ENCODE results near the gene ATP6V1G1. TPM values are rescaled to one million over a fixed set of nuclear protein-coding genes. Genes with fewer than 3 reads are reported as not detected.
"Not testable (repeated sequence)": the region's sequence is repeated elsewhere in the genome, so short reads cannot be mapped to it uniquely, and the experiment has no call there.

ATP6V1G1 gene
- total and polyA plus RNA-seq, 2 donors (not counting 1 experiment from before 2014, with no cell fraction given), result 92.7 to 102 TPM

DNA sequence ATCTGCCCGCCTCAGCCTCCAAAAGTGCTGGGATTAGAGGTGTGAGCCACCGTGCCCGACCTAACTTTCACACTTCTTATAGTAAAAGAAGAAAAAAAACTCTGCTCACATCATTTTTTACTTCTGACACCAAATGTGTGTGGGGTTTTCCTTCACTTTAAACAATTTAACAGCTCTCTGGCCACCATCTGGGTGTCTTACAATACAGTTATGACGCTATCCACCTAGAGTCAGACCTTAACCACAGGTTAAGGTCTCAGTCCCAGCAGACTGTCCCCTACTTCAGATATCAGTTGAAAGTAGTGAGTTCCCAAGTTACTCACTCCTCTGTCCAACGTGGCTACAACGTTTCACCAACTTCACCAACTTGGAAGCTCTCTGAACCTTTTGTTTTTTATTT lies 15.4 kb upstream of the ATP6V1G1 start:
- no peak overlapping the region for H3K4me2 ChIP-seq (ENCODE audit: extremely low read depth, insufficient read depth, low read length)
- no peak overlapping the region for H3K9ac ChIP-seq (ENCODE audit: insufficient read depth, low read length)
- no peaks in the 10 kb centered on the region for H3K27me3 ChIP-seq (ENCODE audit: control insufficient read depth, insufficient read depth, low read length)
- no peaks in the 10 kb centered on the region for H4K20me1 ChIP-seq (ENCODE audit: control insufficient read depth, extremely low read depth, insufficient read depth, low read length)
- no peaks in the 10 kb centered on the region for H3K36me3 ChIP-seq (ENCODE audit: control insufficient read depth, insufficient read depth, low read length)
- H3K4me1 ChIP-seq (ENCODE audit: control insufficient read depth, extremely low read depth, insufficient read depth, low read length), result no peaks in the 10 kb centered on the region
- H3K4me3 ChIP-seq (replicated peaks in 1 of 4; ENCODE audit: control extremely low read depth in 1 of 4, insufficient read depth in 1 of 4, low read depth in 3 of 4, low read length in 4 of 4), result no peak overlapping the region
- no peak for TF ChIP-seq EZH2 (IDR thresholded peaks at IDR 0.05; ENCODE audit: low read length, missing control alignments)
- TF ChIP-seq, protein P1, sequence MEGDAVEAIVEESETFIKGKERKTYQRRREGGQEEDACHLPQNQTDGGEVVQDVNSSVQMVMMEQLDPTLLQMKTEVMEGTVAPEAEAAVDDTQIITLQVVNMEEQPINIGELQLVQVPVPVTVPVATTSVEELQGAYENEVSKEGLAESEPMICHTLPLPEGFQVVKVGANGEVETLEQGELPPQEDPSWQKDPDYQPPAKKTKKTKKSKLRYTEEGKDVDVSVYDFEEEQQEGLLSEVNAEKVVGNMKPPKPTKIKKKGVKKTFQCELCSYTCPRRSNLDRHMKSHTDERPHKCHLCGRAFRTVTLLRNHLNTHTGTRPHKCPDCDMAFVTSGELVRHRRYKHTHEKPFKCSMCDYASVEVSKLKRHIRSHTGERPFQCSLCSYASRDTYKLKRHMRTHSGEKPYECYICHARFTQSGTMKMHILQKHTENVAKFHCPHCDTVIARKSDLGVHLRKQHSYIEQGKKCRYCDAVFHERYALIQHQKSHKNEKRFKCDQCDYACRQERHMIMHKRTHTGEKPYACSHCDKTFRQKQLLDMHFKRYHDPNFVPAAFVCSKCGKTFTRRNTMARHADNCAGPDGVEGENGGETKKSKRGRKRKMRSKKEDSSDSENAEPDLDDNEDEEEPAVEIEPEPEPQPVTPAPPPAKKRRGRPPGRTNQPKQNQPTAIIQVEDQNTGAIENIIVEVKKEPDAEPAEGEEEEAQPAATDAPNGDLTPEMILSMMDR (conservative IDR thresholded peaks at IDR 0.05 in 1 of 2, IDR thresholded peaks at IDR 0.05 in 1 of 2; ENCODE audit: low read depth in 1 of 2, low read length in 2 of 2), result no peak
- no peaks in the 10 kb centered on the region for H3K9me3 ChIP-seq (ENCODE audit: control insufficient read depth, insufficient read depth, low read depth, low read length)
- H3K79me2 ChIP-seq (ENCODE audit: control insufficient read depth, insufficient read depth, low read length), result no peaks in the 10 kb centered on the region
- no peak overlapping the region for H2AFZ ChIP-seq (ENCODE audit: low read length)
- H3K27ac ChIP-seq (ENCODE audit: insufficient read depth, low read length), result no peak overlapping the region
- no peak for DNase-seq (ENCODE audit: low read depth in 2 of 2)

DNA sequence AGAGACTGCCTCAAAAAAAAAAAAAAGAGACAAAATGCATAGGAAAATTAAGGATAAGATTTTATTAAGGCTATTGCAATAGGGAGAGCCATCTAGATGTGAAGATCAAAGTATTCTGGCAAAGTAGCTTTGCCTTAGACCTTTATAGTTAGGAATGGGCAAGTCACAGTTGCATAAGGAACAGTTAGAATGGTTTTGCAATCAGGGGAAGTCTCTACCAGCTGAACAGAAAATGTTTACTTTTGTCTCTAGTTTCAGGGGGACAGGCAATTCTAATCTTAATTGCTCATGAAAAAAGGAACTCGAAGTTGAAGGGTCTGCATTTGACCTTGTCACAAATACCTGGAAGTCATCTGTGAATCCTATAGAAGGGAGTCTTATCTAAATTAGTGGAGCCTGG lies 13.1 kb upstream of the ATP6V1G1 start:
- Histone ChIP-seq H3K79me2 (ENCODE audit: control insufficient read depth, insufficient read depth, low read length) (no peaks in the 10 kb centered on the region), H2AFZ (ENCODE audit: low read length) (no peak overlapping the region), H3K27me3 (ENCODE audit: control insufficient read depth, insufficient read depth, low read length) (no peaks in the 10 kb centered on the region), H3K4me1 (ENCODE audit: control insufficient read depth, extremely low read depth, insufficient read depth, low read length) (no peaks in the 10 kb centered on the region), H3K27ac (ENCODE audit: insufficient read depth, low read length) (no peak overlapping the region), H3K4me3 (replicated peaks in 1 of 4; ENCODE audit: control extremely low read depth in 1 of 4, insufficient read depth in 1 of 4, low read depth in 3 of 4, low read length in 4 of 4) (no peak overlapping the region), H3K9me3 (ENCODE audit: control insufficient read depth, insufficient read depth, low read depth, low read length) (no peaks in the 10 kb centered on the region), H3K4me2 (ENCODE audit: extremely low read depth, insufficient read depth, low read length) (no peak overlapping the region), H4K20me1 (ENCODE audit: control insufficient read depth, extremely low read depth, insufficient read depth, low read length) (no peaks in the 10 kb centered on the region), H3K36me3 (ENCODE audit: control insufficient read depth, insufficient read depth, low read length) (no peaks in the 10 kb centered on the region), H3K9ac (ENCODE audit: insufficient read depth, low read length) (no peak overlapping the region)
- TF ChIP-seq, protein P1 (conservative IDR thresholded peaks at IDR 0.05 in 1 of 2, IDR thresholded peaks at IDR 0.05 in 1 of 2; ENCODE audit: low read depth in 1 of 2, low read length in 2 of 2), result no peak
- no peak for TF ChIP-seq EZH2 (IDR thresholded peaks at IDR 0.05; ENCODE audit: low read length, missing control alignments)
- no peak for DNase-seq (ENCODE audit: low read depth in 2 of 2)

DNA sequence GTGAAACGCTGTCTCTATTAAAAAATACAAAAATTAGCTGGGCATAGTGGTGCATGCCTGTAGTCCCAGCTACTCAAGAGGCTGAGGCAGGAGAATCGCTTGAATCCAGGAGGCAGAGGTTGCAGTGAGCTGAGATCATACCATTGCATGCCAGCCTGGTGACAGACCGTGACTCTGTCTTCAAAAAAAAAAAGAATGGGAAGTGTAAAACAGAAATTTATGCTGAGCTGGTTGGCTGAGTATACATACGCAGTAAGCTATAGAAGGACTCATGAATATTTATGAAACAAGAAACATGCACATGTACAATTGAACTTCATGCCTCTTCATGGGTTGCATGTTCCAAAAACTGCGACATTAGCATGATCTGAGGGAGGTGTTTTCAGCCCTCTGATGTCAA lies 10.8 kb upstream of the ATP6V1G1 start:
- H3K36me3 ChIP-seq (ENCODE audit: control insufficient read depth, insufficient read depth, low read length); H3K27me3 ChIP-seq (ENCODE audit: control insufficient read depth, insufficient read depth, low read length); H4K20me1 ChIP-seq (ENCODE audit: control insufficient read depth, extremely low read depth, insufficient read depth, low read length); H3K4me3 ChIP-seq (replicated peaks in 1 of 4; ENCODE audit: control extremely low read depth in 1 of 4, insufficient read depth in 1 of 4, low read depth in 3 of 4, low read length in 4 of 4); H3K4me2 ChIP-seq (ENCODE audit: extremely low read depth, insufficient read depth, low read length); DNase-seq (ENCODE audit: low read depth in 2 of 2); H3K9me3 ChIP-seq (ENCODE audit: control insufficient read depth, insufficient read depth, low read depth, low read length); H2AFZ ChIP-seq (ENCODE audit: low read length); H3K4me1 ChIP-seq (ENCODE audit: control insufficient read depth, extremely low read depth, insufficient read depth, low read length); H3K27ac ChIP-seq (ENCODE audit: insufficient read depth, low read length); H3K9ac ChIP-seq (ENCODE audit: insufficient read depth, low read length); H3K79me2 ChIP-seq (ENCODE audit: control insufficient read depth, insufficient read depth, low read length): not testable (repeated sequence)

DNA sequence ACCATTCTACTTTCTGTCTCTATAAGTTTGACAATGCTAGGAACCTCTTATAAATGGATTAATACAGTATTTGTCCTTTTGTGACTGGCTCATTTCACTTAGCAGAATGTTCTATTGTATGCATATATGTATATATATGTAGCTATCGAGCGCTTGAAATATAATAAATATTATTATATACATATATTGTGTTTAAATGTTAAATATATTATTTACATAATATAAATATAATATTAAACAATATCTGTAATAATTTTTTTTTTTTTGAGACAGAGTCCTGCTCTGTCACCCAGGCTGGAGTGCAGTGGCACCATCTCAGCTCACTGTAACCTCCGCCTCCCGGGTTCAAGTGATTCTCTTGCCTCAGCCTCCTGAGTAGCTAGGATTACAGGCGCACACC lies 9.4 kb upstream of the ATP6V1G1 start:
- H3K4me1 ChIP-seq (ENCODE audit: control insufficient read depth, extremely low read depth, insufficient read depth, low read length); H4K20me1 ChIP-seq (ENCODE audit: control insufficient read depth, extremely low read depth, insufficient read depth, low read length); H3K9ac ChIP-seq (ENCODE audit: insufficient read depth, low read length); H3K9me3 ChIP-seq (ENCODE audit: control insufficient read depth, insufficient read depth, low read depth, low read length); H3K27ac ChIP-seq (ENCODE audit: insufficient read depth, low read length); H3K36me3 ChIP-seq (ENCODE audit: control insufficient read depth, insufficient read depth, low read length); H3K27me3 ChIP-seq (ENCODE audit: control insufficient read depth, insufficient read depth, low read length); H3K4me2 ChIP-seq (ENCODE audit: extremely low read depth, insufficient read depth, low read length); H3K4me3 ChIP-seq (replicated peaks in 1 of 4; ENCODE audit: control extremely low read depth in 1 of 4, insufficient read depth in 1 of 4, low read depth in 3 of 4, low read length in 4 of 4); DNase-seq (ENCODE audit: low read depth in 2 of 2); H2AFZ ChIP-seq (ENCODE audit: low read length); H3K79me2 ChIP-seq (ENCODE audit: control insufficient read depth, insufficient read depth, low read length): not testable (repeated sequence)

Measured in fibroblast of lung (primary cell).